Neutrophil (primary cell): Measurements from ENCODE around the gene CYYR1.

Experiments
- H3K27ac ChIP-seq: fragments of 200-600 bp; sonication (generic); 2 replicates; pipeline ENCODE4 v1.5.1; 2016; ENCODE audit warnings: mild to moderate bottlenecking, moderate library complexity
- H3K27me3 ChIP-seq: fragments of 200-600 bp; sonication (generic); 2 replicates; pipeline ENCODE4 v1.6.0; 2016; ENCODE audit warnings: mild to moderate bottlenecking
- H3K36me3 ChIP-seq: fragments of 200-600 bp; sonication (generic); 2 replicates; pipeline ENCODE4 v1.5.1; 2017
- H3K4me1 ChIP-seq, 2 experiments: fragments of 200-600 bp in 1 of 2; sonication (generic) in 1 of 2; 1 replicate in 1 of 2; 2 replicates in 1 of 2; pipeline versions ENCODE4 v1.5.1 to v1.6.1; 2013 to 2016; ENCODE audit warnings: low read depth in 1 of 2, low read length in 1 of 2, mild to moderate bottlenecking in 1 of 2, moderate library complexity in 1 of 2; ENCODE audit not compliant: control insufficient read depth in 1 of 2, insufficient read depth in 1 of 2
- H3K4me3 ChIP-seq, 2 experiments: fragments of 200-600 bp in 1 of 2; sonication (generic) in 1 of 2; 1 replicate in 1 of 2; 2 replicates in 1 of 2; pipeline ENCODE4 v1.5.1; 2013 to 2016; ENCODE audit warnings: low read depth in 1 of 2, low read length in 1 of 2, mild to moderate bottlenecking in 1 of 2, moderate library complexity in 1 of 2
- H3K9me3 ChIP-seq: fragments of 200-600 bp; sonication (generic); 2 replicates; pipeline ENCODE4 v1.5.1; 2016
- CTCF ChIP-seq: fragments of 200-600 bp; sonication (generic); IDR thresholded peaks from 2 replicates; pipeline ENCODE4 v1.5.1; 2016; ENCODE audit warnings: antibody characterized with exemption

The CYYR1 gene

GRCh38 chr21:26565111-26565510, 8.0 kb downstream of the CYYR1 start:
- no peak for TF ChIP-seq CTCF
- peak overlapping the region; percentile 6 to 28 for H3K4me3 ChIP-seq
- peak overlapping the region; percentile 75 for H3K27ac ChIP-seq
- H3K27me3 ChIP-seq, result no peaks in the 10 kb centered on the region
- H3K36me3 ChIP-seq, result no peaks in the 10 kb centered on the region
- H3K9me3 ChIP-seq, result no peaks in the 10 kb centered on the region
- peaks cover 54 to 55% of the 10 kb centered on the region in 2 experiments for H3K4me1 ChIP-seq

GRCh38 chr21:26563856-26564503, 9.1 kb downstream of the CYYR1 start:
- no peak for TF ChIP-seq CTCF
- H3K27ac ChIP-seq, result peak overlapping the region; percentile 75
- no peak overlapping the region for H3K4me3 ChIP-seq

GRCh38 chr21:26560612-26561011, 12.5 kb downstream of the CYYR1 start:
- Histone ChIP-seq H3K27ac (no peak overlapping the region), H3K27me3 (no peaks in the 10 kb centered on the region), H3K4me3 (no peak overlapping the region), H3K9me3 (no peaks in the 10 kb centered on the region), H3K4me1 (peaks cover 38 to 39% of the 10 kb centered on the region in 2 experiments), H3K36me3 (no peaks in the 10 kb centered on the region)
- TF ChIP-seq CTCF, result no peak

More at GRCh38 chr21:26563856-26564503, 9.1 kb downstream of the CYYR1 start:
- Histone ChIP-seq H3K4me1 (peaks cover 49 to 50% of the 10 kb centered on the region in 2 experiments), H3K9me3 (no peaks in the 10 kb centered on the region), H3K36me3 (no peaks in the 10 kb centered on the region), H3K27me3 (no peaks in the 10 kb centered on the region)

GRCh38 chr21:26559099-26559498, 14.0 kb downstream of the CYYR1 start:
- TF ChIP-seq CTCF, result no peak
- no peaks in the 10 kb centered on the region for H3K9me3 ChIP-seq
- H3K27ac ChIP-seq, result no peak overlapping the region
- H3K36me3 ChIP-seq, result no peaks in the 10 kb centered on the region
- no peaks in the 10 kb centered on the region for H3K27me3 ChIP-seq
- H3K4me3 ChIP-seq, result no peak overlapping the region
- H3K4me1 ChIP-seq, result peaks cover 23 to 24% of the 10 kb centered on the region in 2 experiments

- H3K27ac ChIP-seq, result no peak overlapping the region
- H3K4me3 ChIP-seq, result no peak overlapping the region
- no peaks in the 10 kb centered on the region for H3K36me3 ChIP-seq
- H3K27me3 ChIP-seq, result no peaks in the 10 kb centered on the region
- H3K4me1 ChIP-seq, result peaks cover 3 to 4% of the 10 kb centered on the region in 2 experiments
- no peaks in the 10 kb centered on the region for H3K9me3 ChIP-seq
- no peak for TF ChIP-seq CTCF
Measured at GRCh38 chr21:26557106-26557505, 16.0 kb downstream of the CYYR1 start.
